K562 (cell line): ENCODE measurements around the gene SLC6A6. TPM values are rescaled to one million over a fixed set of nuclear protein-coding genes. Genes with fewer than 3 reads are reported as not detected.

Experiments
- AFF4 ChIP-seq: sonication (generic); formaldehyde crosslinking; IDR thresholded peaks from 2 replicates; pipeline ENCODE4 v1.8.0; 2023; ENCODE audit warnings: mild to moderate bottlenecking, missing genetic modification reagents
- CHD7 ChIP-seq: fragments of 200-600 bp; sonication (generic); IDR thresholded peaks from one replicate; pipeline ENCODE4 v1.6.1; 2012; ENCODE audit warnings: mild to moderate bottlenecking, low read depth, low read length, inconsistent platforms
- PREB ChIP-seq: sonication (generic); formaldehyde crosslinking; IDR thresholded peaks from 2 replicates; pipeline ENCODE4 v1.8.1; 2023; ENCODE audit warnings: mild to moderate bottlenecking, missing genetic modification reagents
- RBBP5 ChIP-seq: fragments of 200-600 bp; sonication (generic); IDR thresholded peaks from 2 replicates; pipeline ENCODE4 v1.6.1; 2012; ENCODE audit warnings: borderline replicate concordance, mild to moderate bottlenecking, low read length, control low read depth, inconsistent platforms; ENCODE audit not compliant: insufficient read depth, poor library complexity, severe bottlenecking
- polyA plus RNA-seq, 8 experiments: library from polyadenylated mRNA; depleted of rRNA in 4 of 8; stranded (reverse) in 5 of 8; unstranded in 3 of 8; fragments of >200 nt; fragmentation: Nextera tagmentation in 2 of 8; fragmentation: Illumina TruSeq in 1 of 8; extraction: Ambion mirVana in 2 of 8; extraction: Trizol in 1 of 8; gene quantifications; 2 replicates each; pipeline versions ENCODE4 v1.2.1 to v1.2.3, GENCODE V29; 2011 to 2014; ENCODE audit warnings: inconsistent platforms in 1 of 8, missing spikeins in 1 of 8
- total RNA-seq, 7 experiments: library from RNA; depleted of rRNA in 6 of 7; stranded (reverse); fragments of >200 nt in 6 of 7; fragmentation: Illumina TruSeq in 2 of 7; extraction: Trizol in 2 of 7; gene quantifications; 2 replicates each; pipeline versions ENCODE4 v1.2.1 to v1.2.3, GENCODE V29; 2011 to 2021; ENCODE audit warnings: low replicate concordance in 1 of 7

The SLC6A6 gene
- total and polyA plus RNA-seq, 9 of the 15 experiments (the other 6 are each of a cell fraction or from before 2014, with no cell fraction given): 12.3 to 203 (median 93.2) TPM

- TF ChIP-seq AFF4: no peak
- TF ChIP-seq RBBP5: no peak
- TF ChIP-seq PREB (CRISPR knock-in tag): no peak
- TF ChIP-seq CHD7: no peak
These were observed 23.9 kb downstream of the SLC6A6 start (continued) for GRCh38 chr3:14426305-14426620.
